Adrenal gland (tissue), 12 donors: ENCODE measurements around the gene PDK2. TPM values are rescaled to one million over a fixed set of nuclear protein-coding genes. Genes with fewer than 3 reads are reported as not detected.

Experiments
- DNase-seq, 7 donors: peaks; one replicate each; pipeline ENCODE4 v3.0.0-alpha.2; 2019 to 2020
- H3K27ac ChIP-seq, 5 donors: fragments of 200-600 bp; sonication (generic) in 4 of 5; 1 replicate in 3 of 5; 2 replicates in 2 of 5; pipeline versions ENCODE4 v1.5.1 to v1.8.0; 2016 to 2020; ENCODE audit warnings: mild to moderate bottlenecking in 1 of 5
- H3K27me3 ChIP-seq: fragments of 200-600 bp; 2 replicates; pipeline ENCODE4 v1.8.0; 2021
- H3K36me3 ChIP-seq, 2 donors: fragments of 200-600 bp; replicated peaks in 1 of 2; 1 replicate in 1 of 2; 2 replicates in 1 of 2; pipeline versions ENCODE4 v1.5.1 to v1.8.0; 2018 to 2022
- H3K4me1 ChIP-seq, 2 donors: fragments of 200-600 bp; replicated peaks in 1 of 2; 1 replicate in 1 of 2; 2 replicates in 1 of 2; pipeline versions ENCODE4 v1.5.1 to v1.8.0; 2018 to 2021
- H3K4me3 ChIP-seq, 4 donors: fragments of 200-600 bp; sonication (generic) in 3 of 4; one replicate each; pipeline ENCODE4 v1.5.1; 2016 to 2018
- H3K9me3 ChIP-seq, 3 donors: fragments of 200-600 bp; sonication (generic) in 1 of 3; replicated peaks in 1 of 3; 1 replicate in 2 of 3; 2 replicates in 1 of 3; pipeline versions ENCODE4 v1.5.1 to v1.8.0; 2016 to 2021
- POLR2A ChIP-seq, 2 donors: fragments of 450-650 bp; IDR thresholded peaks; one replicate each; pipeline ENCODE4 v1.6.1; 2017; ENCODE audit warnings: antibody characterized with exemption in 2 of 2, mild to moderate bottlenecking in 2 of 2, moderate library complexity in 1 of 2
- WGBS, 4 donors: extraction: QIAGEN DNeasy Blood & Tissue Kit in 2 of 4; methylation state at CpG; one replicate each; pipeline versions ENCODE4 v1.1.5 to v1.1.7; 2013 to 2017; 5-methylcytosine and 5-hydroxymethylcytosine counted together
- intact Hi-C, 2 donors: fragments of 100-400 bp; cut with DNase I; formaldehyde crosslinking; loops; one replicate each; pipeline versions ENCODE4 v1.14.1 to v1.15.0; 2022 to 2023
- polyA plus RNA-seq, 3 donors: library from polyadenylated mRNA; stranded (reverse); fragments of 200-250 nt in 2 of 3; fragments of 350-450 nt in 1 of 3; fragmentation: Illumina TruSeq in 1 of 3; extraction: RNeasy Lipid Tissue Mini Kit (QIAGEN cat#74804) in 1 of 3; gene quantifications; one replicate each; pipeline ENCODE4 v1.2.3, GENCODE V29; 2013 to 2014
- total RNA-seq, 9 donors: library from RNA; depleted of rRNA in 4 of 9; stranded (reverse); fragments of >200 nt in 4 of 9; fragments of 120-200 nt in 1 of 9; fragmentation: NEBNext Ultra II Directional in 1 of 9; extraction: Animal tissue kit (Norgen Biotek cat#: 25700) in 1 of 9; gene quantifications; one replicate each; pipeline versions ENCODE4 v1.1.0 to v1.2.4, GENCODE V29; 2013 to 2023
- TF ChIP-seq, protein P1 (sequence below), 6 experiments: fragments of 450-650 bp in 4 of 6; fragments of 200-600 bp in 2 of 6; sonication (generic) in 1 of 6; IDR thresholded peaks; 1 replicate in 5 of 6; 2 replicates in 1 of 6; pipeline versions ENCODE4 v1.5.1 to v1.8.0; 2016 to 2021; ENCODE audit warnings: antibody characterized with exemption in 6 of 6, mild to moderate bottlenecking in 2 of 6, moderate library complexity in 1 of 6
- donor health status: healthy with polysubstance abuse.
- donor health status: Bipolar disorder and iron deficiency.
- donor health status: DM: yes; HTN: yes; CAD: no.
- donor health status: DM: no; HTN: no; CAD: no.
- donor health status: DM: no; HTN: no; CAD: no.
- donor health status: DM: yes; HTN: yes; CAD: no.

The PDK2 gene
- total and polyA plus RNA-seq, 12 donors = 28.4 to 225 (median 124) TPM

GRCh38 chr17:50047083-50047482 lies 48.1 kb upstream of the PDK2 start:
- WGBS, 4 donors = 84 to 95% (median 89%) methylated on average over 4 to 6 of the region's 6 CpGs
- Histone ChIP-seq H3K27me3 (no peaks in the 10 kb centered on the region), H3K4me3 (no peak overlapping the region), H3K9me3 (no peaks in the 10 kb centered on the region), H3K4me1 (peaks cover 6 to 14% of the 10 kb centered on the region in 2 donors), H3K36me3 (no peaks in the 10 kb centered on the region), H3K27ac (no peak overlapping the region)
- no peak for TF ChIP-seq POLR2A (IDR thresholded peaks at IDR 0.05)
- TF ChIP-seq, protein P1, sequence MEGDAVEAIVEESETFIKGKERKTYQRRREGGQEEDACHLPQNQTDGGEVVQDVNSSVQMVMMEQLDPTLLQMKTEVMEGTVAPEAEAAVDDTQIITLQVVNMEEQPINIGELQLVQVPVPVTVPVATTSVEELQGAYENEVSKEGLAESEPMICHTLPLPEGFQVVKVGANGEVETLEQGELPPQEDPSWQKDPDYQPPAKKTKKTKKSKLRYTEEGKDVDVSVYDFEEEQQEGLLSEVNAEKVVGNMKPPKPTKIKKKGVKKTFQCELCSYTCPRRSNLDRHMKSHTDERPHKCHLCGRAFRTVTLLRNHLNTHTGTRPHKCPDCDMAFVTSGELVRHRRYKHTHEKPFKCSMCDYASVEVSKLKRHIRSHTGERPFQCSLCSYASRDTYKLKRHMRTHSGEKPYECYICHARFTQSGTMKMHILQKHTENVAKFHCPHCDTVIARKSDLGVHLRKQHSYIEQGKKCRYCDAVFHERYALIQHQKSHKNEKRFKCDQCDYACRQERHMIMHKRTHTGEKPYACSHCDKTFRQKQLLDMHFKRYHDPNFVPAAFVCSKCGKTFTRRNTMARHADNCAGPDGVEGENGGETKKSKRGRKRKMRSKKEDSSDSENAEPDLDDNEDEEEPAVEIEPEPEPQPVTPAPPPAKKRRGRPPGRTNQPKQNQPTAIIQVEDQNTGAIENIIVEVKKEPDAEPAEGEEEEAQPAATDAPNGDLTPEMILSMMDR (IDR thresholded peaks at IDR 0.05) = no peak
- intact Hi-C loops = no loop called here
- DNase-seq = peak in 1 of 7 donors; percentile 6

DNA sequence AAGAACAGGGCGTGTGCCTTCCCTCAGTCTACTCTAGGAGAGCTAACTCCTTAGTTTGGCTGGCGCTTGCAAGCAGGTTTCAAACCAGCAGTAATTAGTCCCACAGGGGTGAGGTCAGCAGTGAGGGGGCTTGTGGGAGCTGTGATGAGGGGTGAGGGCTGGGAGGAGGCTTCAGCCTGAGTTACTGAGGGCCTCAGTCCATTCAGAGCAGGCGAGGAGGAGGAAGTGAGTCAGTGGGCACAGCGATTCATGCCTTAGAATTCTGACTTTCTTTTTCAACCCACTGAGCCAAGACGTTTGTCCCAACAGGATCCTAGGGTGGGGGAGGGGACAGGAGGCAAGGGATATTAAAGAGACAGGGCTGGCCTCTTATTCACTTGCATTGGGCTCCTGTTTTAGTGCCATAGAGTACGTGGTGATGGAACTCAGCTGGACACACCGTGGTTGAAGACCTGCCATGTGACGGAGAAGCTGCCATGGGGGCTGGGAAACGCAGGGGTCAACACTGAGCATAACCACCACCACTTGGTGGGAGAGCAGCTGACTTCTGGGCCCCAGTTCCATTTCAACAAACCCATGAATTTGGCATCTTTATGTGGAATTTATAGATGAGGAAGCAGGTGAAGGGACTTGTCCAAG lies 47.5 kb upstream of the PDK2 start:
- 57 to 72% (median 67%) methylated on average over 6 to 9 of the region's 9 CpGs for WGBS, 4 donors
- Histone ChIP-seq H3K27me3 (no peaks in the 10 kb centered on the region), H3K27ac (no peak overlapping the region), H3K36me3 (no peaks in the 10 kb centered on the region), H3K9me3 (no peaks in the 10 kb centered on the region), H3K4me3 (no peak overlapping the region), H3K4me1 (peaks cover 6 to 14% of the 10 kb centered on the region in 2 donors)
- TF ChIP-seq POLR2A (IDR thresholded peaks at IDR 0.05) = no peak
- TF ChIP-seq, protein P1 (IDR thresholded peaks at IDR 0.05) = no peak
- peak in 2 of 7 donors; percentile 40 to 42 for DNase-seq
- intact Hi-C loops = no loop called here

DNA sequence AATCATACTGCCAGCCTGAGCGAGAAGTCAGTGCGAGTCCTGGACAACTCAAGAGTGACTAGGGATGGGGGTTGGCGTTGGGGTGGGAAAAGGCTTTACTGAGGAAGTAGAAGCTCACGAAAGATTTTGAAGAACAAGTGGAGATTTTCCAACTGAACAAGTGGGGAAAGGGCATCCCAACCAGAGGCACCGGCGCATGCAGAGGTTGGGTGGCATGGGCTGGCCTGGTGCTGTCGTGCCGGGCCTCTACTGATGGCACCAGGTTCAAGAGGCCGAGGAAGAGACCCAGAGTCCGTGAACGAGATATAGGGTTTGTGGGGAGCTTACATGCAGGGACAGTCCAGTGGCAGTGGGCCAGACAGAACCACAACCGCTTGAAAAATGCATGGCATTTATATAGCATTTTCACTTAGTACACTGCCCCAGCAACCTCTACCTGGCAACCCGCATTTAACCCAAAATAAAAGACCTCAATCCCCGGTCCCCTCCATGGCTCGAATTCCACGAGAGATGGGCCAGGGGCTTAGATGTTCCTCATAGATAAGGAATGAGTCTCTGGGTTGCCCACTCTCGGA lies 46.9 kb upstream of the PDK2 start:
- no peaks in the 10 kb centered on the region for H3K9me3 ChIP-seq
- no peak overlapping the region for H3K27ac ChIP-seq
- DNase-seq = peak in 1 of 7 donors; percentile 9
- WGBS, 4 donors = 90 to 95% (median 93%) methylated on average over 16 to 17 of the region's 17 CpGs
- H3K27me3 ChIP-seq = no peaks in the 10 kb centered on the region
- H3K4me1 ChIP-seq = peaks cover 6 to 18% of the 10 kb centered on the region in 2 donors
- TF ChIP-seq, protein P1 (IDR thresholded peaks at IDR 0.05) = no peak
- no peak for TF ChIP-seq POLR2A (IDR thresholded peaks at IDR 0.05)
- H3K36me3 ChIP-seq = no peaks in the 10 kb centered on the region
- no peak overlapping the region for H3K4me3 ChIP-seq
- intact Hi-C loops = no loop called here

DNA sequence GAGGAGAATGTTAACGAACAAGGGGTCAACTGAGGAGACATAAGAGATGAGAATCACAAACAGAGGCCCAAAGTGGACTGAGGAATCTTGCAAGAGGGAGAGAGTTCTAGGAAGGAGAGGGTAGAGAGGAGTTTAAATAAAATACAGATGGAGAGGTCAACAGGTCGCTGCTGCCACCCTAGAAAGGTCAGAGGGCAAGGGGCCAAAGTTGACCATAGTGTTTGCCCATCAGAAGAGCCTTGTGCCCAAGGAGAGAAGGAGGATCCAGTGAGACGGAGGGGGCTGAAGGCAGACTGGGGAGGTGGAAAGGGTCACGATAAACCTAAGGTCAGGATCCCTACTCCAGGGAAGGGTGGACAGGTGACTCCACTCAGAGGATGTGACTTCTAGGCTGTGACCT lies 46.2 kb upstream of the PDK2 start:
- Histone ChIP-seq H3K4me3 (no peak overlapping the region), H3K27me3 (no peaks in the 10 kb centered on the region), H3K9me3 (no peaks in the 10 kb centered on the region), H3K4me1 (peaks cover 6 to 23% of the 10 kb centered on the region in 2 donors), H3K36me3 (no peaks in the 10 kb centered on the region), H3K27ac (no peak overlapping the region)
- 76 to 84% (median 83%) methylated on average over 4 of the region's 4 CpGs for WGBS, 4 donors
- intact Hi-C loops = no loop called here
- DNase-seq = peak in 1 of 7 donors; percentile 8
- TF ChIP-seq POLR2A (IDR thresholded peaks at IDR 0.05) = no peak
- TF ChIP-seq, protein P1 (IDR thresholded peaks at IDR 0.05) = no peak
